ENCODE results near the gene ADAM10.

ADAM10 gene

DNA sequence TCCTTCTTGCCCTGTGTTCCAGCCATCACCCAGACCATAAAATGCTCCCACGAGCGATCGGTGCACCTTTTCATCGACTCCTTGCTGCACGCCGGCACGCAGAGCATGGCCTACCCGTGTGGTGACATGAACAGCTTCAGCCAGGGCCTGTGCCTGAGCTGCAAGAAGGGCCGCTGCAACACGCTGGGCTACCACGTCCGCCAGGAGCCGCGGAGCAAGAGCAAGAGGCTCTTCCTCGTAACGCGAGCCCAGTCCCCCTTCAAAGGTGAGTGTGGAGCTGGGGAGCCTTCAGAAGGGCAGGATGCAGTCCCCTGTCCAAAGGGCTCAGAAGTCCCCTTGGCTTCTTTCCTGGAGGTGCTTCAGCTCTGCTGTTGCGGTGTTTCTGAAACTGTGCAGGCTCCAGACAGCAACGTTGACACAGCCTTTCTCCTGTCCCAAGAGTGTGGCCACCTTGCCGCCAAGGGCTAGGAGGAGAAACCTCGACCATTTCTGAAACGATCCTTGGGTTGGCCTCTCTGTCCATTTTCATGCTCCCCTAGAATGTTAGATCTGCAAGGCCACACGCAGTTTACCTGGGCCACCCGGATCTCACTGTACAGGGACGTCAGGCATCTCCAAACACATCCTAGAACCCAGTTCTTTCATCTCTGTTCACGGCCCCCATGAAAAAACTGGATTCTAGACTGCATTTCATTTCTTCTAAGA is 201.0 kb downstream of the ADAM10 start:
- DNase-seq = no peak

DNA sequence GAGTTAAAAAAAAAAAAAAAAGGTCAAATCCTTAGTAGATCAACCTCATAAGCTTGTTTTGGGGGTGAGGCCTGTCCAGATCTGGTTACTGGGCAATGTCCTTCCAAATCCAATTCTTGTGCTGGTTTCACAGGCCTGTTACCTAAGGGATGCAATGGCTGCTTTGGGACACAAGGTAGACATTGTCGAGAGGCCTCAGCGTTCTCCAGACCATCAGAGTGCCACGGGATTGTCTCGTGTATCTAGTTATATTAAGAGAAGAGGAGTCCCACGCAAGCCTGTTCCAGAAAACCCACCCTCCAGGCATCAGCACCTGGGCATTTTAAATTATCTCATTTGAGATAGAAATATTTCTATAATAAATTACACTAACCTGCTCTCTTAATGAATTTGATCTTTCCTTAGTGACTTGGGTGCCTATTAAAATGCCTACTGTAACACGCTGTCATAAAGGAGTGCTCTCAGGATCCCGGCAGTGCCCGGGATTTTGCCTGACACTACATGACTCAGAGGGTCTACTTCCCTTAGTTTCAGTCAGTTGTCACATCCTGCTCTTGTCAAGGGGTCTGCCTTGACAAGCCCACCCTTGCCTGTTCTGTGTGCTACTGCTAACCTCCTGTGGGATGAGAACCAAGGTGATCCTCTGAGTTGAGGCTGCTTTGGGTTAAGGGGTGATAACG is 201.7 kb downstream of the ADAM10 start:
- no peak for DNase-seq

DNA sequence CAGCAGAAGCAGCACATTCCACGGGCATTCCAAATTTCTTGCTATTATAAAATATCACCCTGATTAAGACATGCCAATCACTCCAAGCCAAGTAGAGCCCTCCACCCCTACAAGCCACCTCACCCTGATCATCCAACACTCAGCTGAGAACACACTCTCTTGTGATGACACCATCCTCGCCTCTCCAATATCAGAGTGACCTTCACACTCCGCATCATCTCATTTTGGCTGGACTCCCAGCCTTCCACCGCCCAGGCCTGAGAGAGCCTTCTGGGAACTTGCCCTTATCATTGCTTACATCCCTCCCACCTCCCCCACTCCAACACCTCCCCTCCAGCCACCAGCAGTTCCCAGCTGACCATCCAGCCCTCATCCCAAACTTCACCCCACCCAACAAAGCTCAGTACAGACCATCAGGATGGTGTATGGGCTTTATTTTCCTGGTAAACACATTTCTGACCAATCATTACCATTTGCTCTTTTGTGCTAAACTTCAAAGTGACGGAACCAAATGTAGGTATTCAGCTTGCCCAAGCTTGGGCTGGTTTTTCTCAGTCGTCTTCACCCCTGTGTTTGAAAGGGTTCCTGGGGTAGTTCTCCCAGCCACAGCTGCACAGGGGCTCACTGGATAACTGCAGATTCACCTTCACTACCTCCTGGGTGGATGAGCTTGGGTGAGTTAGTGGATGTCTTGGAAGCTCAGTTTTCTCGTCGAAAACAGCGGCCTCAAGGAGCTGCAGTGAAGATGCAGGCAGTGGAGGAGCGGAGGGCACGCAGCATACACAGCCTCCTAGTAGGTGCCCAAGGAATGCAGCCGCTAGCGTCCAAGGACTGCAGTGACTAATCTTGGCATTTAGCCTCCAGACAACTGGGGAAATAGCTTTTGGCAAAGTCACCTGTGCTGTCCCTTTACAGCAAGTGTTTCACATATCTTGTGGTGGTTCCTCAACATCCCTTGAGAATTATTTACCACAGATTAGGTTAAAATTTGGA is 202.6 kb downstream of the ADAM10 start:
- DNase-seq = no peak

GRCh38 chr15:58546066-58546591 is 203.4 kb downstream of the ADAM10 start:
- no peak for DNase-seq

- DNase-seq = no peak
These were observed 204.0 kb downstream of the ADAM10 start for GRCh38 chr15:58545307-58546065.

DNA sequence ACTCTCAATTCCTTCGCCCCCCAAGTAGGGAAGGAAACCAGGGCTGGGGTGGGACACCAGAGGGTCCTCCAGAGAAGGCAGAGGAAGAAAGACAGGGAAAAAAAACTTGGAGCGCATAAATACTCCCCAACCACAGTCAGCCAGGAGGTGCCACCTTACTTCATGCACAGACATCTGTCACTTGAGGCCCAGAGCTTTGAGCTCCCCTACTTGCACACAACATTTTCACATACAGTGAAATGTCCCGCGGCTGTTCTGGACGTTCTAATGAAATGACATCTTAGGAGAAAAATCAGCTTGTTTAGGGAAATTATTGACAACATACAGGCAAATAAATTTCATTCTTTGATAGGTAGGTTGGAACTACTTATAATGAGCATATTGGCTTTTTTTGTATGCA is 204.8 kb downstream of the ADAM10 start:
- no peak for DNase-seq

DNA sequence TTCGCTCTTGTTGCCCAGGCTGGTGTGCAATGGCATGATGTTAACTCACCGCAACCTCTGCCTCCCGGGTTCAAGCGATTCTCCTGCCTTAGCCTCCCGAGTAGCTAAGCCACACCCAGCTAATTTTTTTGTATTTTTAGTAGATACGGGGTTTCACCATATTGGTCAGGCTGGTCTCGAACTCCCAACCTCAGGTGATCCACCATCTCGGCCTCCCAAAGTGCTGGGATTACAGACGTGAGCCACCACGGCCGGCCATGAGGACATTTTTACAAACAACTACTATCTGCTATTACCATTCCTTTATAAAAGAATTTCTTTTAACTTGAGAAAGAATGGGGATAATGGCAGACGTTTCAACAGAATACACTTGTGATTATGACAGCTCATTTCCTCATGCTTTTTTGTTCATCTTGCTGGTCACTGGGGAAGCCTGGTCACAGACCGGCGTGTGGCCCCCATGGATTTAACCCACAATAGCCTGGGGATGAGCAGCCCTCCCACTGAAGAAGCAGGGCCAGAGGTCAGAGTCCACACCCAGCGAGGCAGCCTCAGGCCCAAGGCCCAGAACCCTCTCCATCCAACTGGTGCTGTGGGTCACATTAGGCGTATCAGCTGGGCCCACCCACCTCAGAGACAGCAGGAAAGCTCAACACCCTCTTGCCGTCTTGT is 205.7 kb downstream of the ADAM10 start:
- no peak for DNase-seq

- DNase-seq = no peak
These were observed 208.0 kb downstream of the ADAM10 start for GRCh38 chr15:58541410-58542087.

DNA sequence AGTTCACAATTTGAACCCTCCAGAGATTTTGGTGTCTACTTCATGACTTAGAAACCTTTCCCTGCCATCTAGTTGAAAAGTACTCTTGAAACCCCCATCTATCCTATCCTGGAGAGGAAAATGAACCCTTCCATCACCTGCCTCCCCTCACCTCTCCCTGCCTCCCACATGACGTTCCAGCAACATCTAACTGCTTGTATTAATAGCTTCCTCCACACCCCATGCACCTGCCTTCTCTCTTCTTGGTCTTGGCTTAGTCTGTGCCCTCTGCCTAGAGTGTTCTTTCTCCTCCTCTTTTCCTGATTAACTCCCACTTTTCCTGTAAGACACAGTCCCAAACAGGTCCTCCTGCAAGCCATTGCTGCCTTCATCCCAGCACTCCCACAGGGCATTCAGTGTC is 210.0 kb downstream of the ADAM10 start:
- DNase-seq = peak; percentile 32

GRCh38 chr15:58538901-58539300 is 210.6 kb downstream of the ADAM10 start:
- no peak for DNase-seq
